ENCODE measurements around the gene CCT6A. TPM values are rescaled to one million over a fixed set of nuclear protein-coding genes. Genes with fewer than 3 reads are reported as not detected.
A peak's percentile ranks its signal among the peaks of the same experiment; 100 is the strongest.
"Not testable (repeated sequence)": the region's sequence is repeated elsewhere in the genome, so short reads cannot be mapped to it uniquely, and the experiment has no call there.

The CCT6A gene
- total and polyA plus RNA-seq, 2 donors (not counting 1 experiment from before 2014, with no cell fraction given) = 40.3 to 71.3 TPM

- ATAC-seq (ENCODE audit: low read depth) (no peak), DNase-seq (no peak)
- H3K4me1 ChIP-seq (ENCODE audit: control insufficient read depth in 2 of 2, insufficient read depth in 2 of 2, low read length in 2 of 2) = peaks cover 17 to 22% of the 10 kb centered on the region in 2 donors
- TF ChIP-seq CTCF (IDR thresholded peaks at IDR 0.05) = no peak
- no peak for TF ChIP-seq EZH2 (IDR thresholded peaks at IDR 0.05; ENCODE audit: borderline replicate concordance, insufficient read depth, low read depth, low read length, poor library complexity, severe bottlenecking)
- peaks cover 6% of the 10 kb centered on the region for H4K20me1 ChIP-seq (ENCODE audit: control insufficient read depth, insufficient read depth, low read length, poor library complexity, severe bottlenecking)
- no CpG with 5 or more reads among the region's 1 CpG for WGBS (ENCODE audit: insufficient coverage)
- Mint-ChIP-seq H3K4me3 (peak overlapping the region; percentile 99), H3K27me3 (peaks cover 3% of the 10 kb centered on the region), H3K4me1 (peaks cover 34% of the 10 kb centered on the region), H3K9me3 (ENCODE audit: insufficient read depth) (no peaks in the 10 kb centered on the region), H3K27ac (peak overlapping the region; percentile 61)
- ChIA-PET CTCF (no interaction called here), POLR2A (interaction anchor here (0.9 kb wide), 1 partner anchor 142 kb away, joined by 4 read pairs; no protein-coding TSS in a partner anchor)
- H3K4me2 ChIP-seq (replicated peaks; ENCODE audit: low read depth, low read length, poor library complexity, severe bottlenecking) = no peak overlapping the region
- H2AFZ ChIP-seq (ENCODE audit: insufficient read depth, low read depth, low read length, poor library complexity, severe bottlenecking) = peak overlapping the region; percentile 86
- H3K9me3 ChIP-seq (ENCODE audit: control extremely low read depth in 1 of 3, control insufficient read depth in 2 of 3, insufficient read depth in 1 of 3, low read length in 2 of 3) = peaks cover 0 to 6% (median 0%) of the 10 kb centered on the region in 3 donors
- H3K36me3 ChIP-seq (replicated peaks in 1 of 2; ENCODE audit: control extremely low read depth in 1 of 2, control insufficient read depth in 1 of 2, extremely low read depth in 1 of 2, insufficient read depth in 2 of 2, low read length in 1 of 2) = peaks cover 3 to 11% of the 10 kb centered on the region in 2 experiments
- no peak overlapping the region for H3K9ac ChIP-seq (ENCODE audit: low read length)
- peaks cover 0 to 3% (median 0%) of the 10 kb centered on the region in 4 experiments for H3K27me3 ChIP-seq (replicated peaks in 1 of 4; ENCODE audit: control extremely low read depth in 1 of 4, control insufficient read depth in 3 of 4, insufficient read depth in 4 of 4, low read length in 3 of 4)
- H3K4me3 ChIP-seq (ENCODE audit: control extremely low read depth in 1 of 5, extremely low read depth in 1 of 5, insufficient read depth in 1 of 5, low read depth in 2 of 5, low read length in 4 of 5) = no peak overlapping the region
- peaks cover 29% of the 10 kb centered on the region for H3K79me2 ChIP-seq (ENCODE audit: control insufficient read depth, insufficient read depth, low read length)
- H3K27ac ChIP-seq (ENCODE audit: low read length in 2 of 2) = no peak overlapping the region
- intact Hi-C loops (cut with micrococcal nuclease) = loop anchor here (2.0 kb wide), 1 partner anchor 221 kb away; the partner anchor contains the start of gene ZNF713
These were observed 56.3 kb downstream of the CCT6A start for GRCh38 chr7:56107954-56108258.

- Mint-ChIP-seq H3K27ac (no peak overlapping the region), H3K9me3 (ENCODE audit: insufficient read depth) (no peaks in the 10 kb centered on the region), H3K4me3 (no peak overlapping the region), H3K27me3 (peaks cover 3% of the 10 kb centered on the region), H3K4me1 (peaks cover 22% of the 10 kb centered on the region)
- H2AFZ ChIP-seq (ENCODE audit: insufficient read depth, low read depth, low read length, poor library complexity, severe bottlenecking) = no peak overlapping the region
- ChIA-PET CTCF (no interaction called here), POLR2A (no interaction called here)
- H3K36me3 ChIP-seq (replicated peaks in 1 of 2; ENCODE audit: control extremely low read depth in 1 of 2, control insufficient read depth in 1 of 2, extremely low read depth in 1 of 2, insufficient read depth in 2 of 2, low read length in 1 of 2) = no peaks in the 10 kb centered on the region
- TF ChIP-seq EZH2 (IDR thresholded peaks at IDR 0.05; ENCODE audit: borderline replicate concordance, insufficient read depth, low read depth, low read length, poor library complexity, severe bottlenecking) (no peak), CTCF (IDR thresholded peaks at IDR 0.05) (no peak)
- H3K9ac ChIP-seq (ENCODE audit: low read length) = no peak overlapping the region
- H3K9me3 ChIP-seq (ENCODE audit: control extremely low read depth in 1 of 3, control insufficient read depth in 2 of 3, insufficient read depth in 1 of 3, low read length in 2 of 3) = peaks cover 0 to 9% (median 0%) of the 10 kb centered on the region in 3 donors
- no peak overlapping the region for H3K27ac ChIP-seq (ENCODE audit: low read length in 2 of 2)
- intact Hi-C loops (cut with micrococcal nuclease) = no loop called here
- no peak overlapping the region for H3K4me3 ChIP-seq (ENCODE audit: control extremely low read depth in 1 of 5, extremely low read depth in 1 of 5, insufficient read depth in 1 of 5, low read depth in 2 of 5, low read length in 4 of 5)
- peaks cover 18% of the 10 kb centered on the region for H3K79me2 ChIP-seq (ENCODE audit: control insufficient read depth, insufficient read depth, low read length)
- no peaks in the 10 kb centered on the region for H4K20me1 ChIP-seq (ENCODE audit: control insufficient read depth, insufficient read depth, low read length, poor library complexity, severe bottlenecking)
- no CpG with 5 or more reads among the region's 1 CpG for WGBS (ENCODE audit: insufficient coverage)
- peaks cover 10 to 13% of the 10 kb centered on the region in 2 donors for H3K4me1 ChIP-seq (ENCODE audit: control insufficient read depth in 2 of 2, insufficient read depth in 2 of 2, low read length in 2 of 2)
- no peak for ATAC-seq (ENCODE audit: low read depth)
- no peak overlapping the region for H3K4me2 ChIP-seq (replicated peaks; ENCODE audit: low read depth, low read length, poor library complexity, severe bottlenecking)
- DNase-seq = no peak
- H3K27me3 ChIP-seq (replicated peaks in 1 of 4; ENCODE audit: control extremely low read depth in 1 of 4, control insufficient read depth in 3 of 4, insufficient read depth in 4 of 4, low read length in 3 of 4) = peaks cover 0 to 9% (median 0%) of the 10 kb centered on the region in 4 experiments
These were observed 59.0 kb downstream of the CCT6A start for GRCh38 chr7:56110611-56111010.

- DNase-seq; H3K9me3 Mint-ChIP-seq (ENCODE audit: insufficient read depth); H3K27me3 Mint-ChIP-seq; CTCF ChIA-PET; H3K4me3 ChIP-seq (ENCODE audit: control extremely low read depth in 1 of 5, extremely low read depth in 1 of 5, insufficient read depth in 1 of 5, low read depth in 2 of 5, low read length in 4 of 5); H3K27ac ChIP-seq (ENCODE audit: low read length in 2 of 2); H3K4me1 ChIP-seq (ENCODE audit: control insufficient read depth in 2 of 2, insufficient read depth in 2 of 2, low read length in 2 of 2); H3K36me3 ChIP-seq (replicated peaks in 1 of 2; ENCODE audit: control extremely low read depth in 1 of 2, control insufficient read depth in 1 of 2, extremely low read depth in 1 of 2, insufficient read depth in 2 of 2, low read length in 1 of 2); H3K27ac Mint-ChIP-seq; H3K79me2 ChIP-seq (ENCODE audit: control insufficient read depth, insufficient read depth, low read length); H4K20me1 ChIP-seq (ENCODE audit: control insufficient read depth, insufficient read depth, low read length, poor library complexity, severe bottlenecking); H3K4me1 Mint-ChIP-seq; H3K4me2 ChIP-seq (replicated peaks; ENCODE audit: low read depth, low read length, poor library complexity, severe bottlenecking); POLR2A ChIA-PET; H3K4me3 Mint-ChIP-seq; ATAC-seq (ENCODE audit: low read depth); H3K9ac ChIP-seq (ENCODE audit: low read length); intact Hi-C loops (cut with micrococcal nuclease); H2AFZ ChIP-seq (ENCODE audit: insufficient read depth, low read depth, low read length, poor library complexity, severe bottlenecking): not testable (repeated sequence)
- Histone ChIP-seq H3K27me3 (replicated peaks in 1 of 4; ENCODE audit: control extremely low read depth in 1 of 4, control insufficient read depth in 3 of 4, insufficient read depth in 4 of 4, low read length in 3 of 4) (peaks cover 0 to 24% (median 0%) of the 10 kb centered on the region in 4 experiments), H3K9me3 (ENCODE audit: control extremely low read depth in 1 of 3, control insufficient read depth in 2 of 3, insufficient read depth in 1 of 3, low read length in 2 of 3) (peaks cover 0 to 18% (median 0%) of the 10 kb centered on the region in 3 donors)
- 100% methylated on average over 1 of the region's 3 CpGs for WGBS (ENCODE audit: insufficient coverage)
These were observed 60.7 kb downstream of the CCT6A start for GRCh38 chr7:56112244-56112643.

Data from B cell (primary cell).